Measurements from ENCODE around the gene ABHD6. TPM values are rescaled to one million over a fixed set of nuclear protein-coding genes. Genes with fewer than 3 reads are reported as not detected.

ABHD6 gene
- total and polyA plus RNA-seq, 2 donors (not counting 3 experiments of a cell fraction or from before 2014, with no cell fraction given), result 5.8 to 7.5 TPM

DNA sequence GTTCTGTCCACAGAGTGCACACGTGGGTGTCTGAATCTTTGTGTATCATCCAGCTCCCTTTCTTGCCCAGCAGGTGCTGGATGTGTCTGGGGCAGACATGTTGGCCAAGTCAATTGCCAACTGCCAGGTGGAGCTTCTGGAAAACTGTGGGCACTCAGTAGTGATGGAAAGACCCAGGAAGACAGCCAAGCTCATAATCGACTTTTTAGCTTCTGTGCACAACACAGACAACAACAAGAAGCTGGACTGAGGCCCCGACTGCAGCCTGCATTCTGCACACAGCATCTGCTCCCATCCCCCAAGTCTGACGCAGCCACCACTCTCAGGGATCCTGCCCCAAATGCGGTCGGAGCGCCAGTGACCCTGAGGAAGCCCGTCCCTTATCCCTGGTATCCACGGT lies 55.9 kb downstream of the ABHD6 start:
- FAIRE-seq, result no peak
- ChIA-PET CTCF (interaction anchor here (1.6 to 4.9 kb wide), 3 partner anchors 13 to 106 kb away, joined by 5 to 28 read pairs (median 24); partner anchors contain the start of genes HTD2 and RPP14), POLR2A (no interaction called here)
- Histone ChIP-seq H3K4me1 (ENCODE audit: control insufficient read depth, extremely low read depth, insufficient read depth, low read length) (no peaks in the 10 kb centered on the region), H2AFZ (ENCODE audit: low read depth, low read length) (no peak overlapping the region), H3K27ac (ENCODE audit: insufficient read depth, low read depth, low read length) (no peak overlapping the region), H3K9me1 (replicated peaks; ENCODE audit: control insufficient read depth, extremely low read depth, insufficient read depth, low read length) (no peaks in the 10 kb centered on the region), H3K4me3 (replicated peaks in 1 of 3; ENCODE audit: insufficient read depth in 1 of 3, low read depth in 1 of 3, low read length in 3 of 3) (no peak overlapping the region), H3K9me3 (replicated peaks; ENCODE audit: control insufficient read depth, insufficient read depth, low read length) (no peaks in the 10 kb centered on the region), H4K20me1 (replicated peaks; ENCODE audit: control insufficient read depth, extremely low read depth, insufficient read depth, low read length) (no peaks in the 10 kb centered on the region), H3K36me3 (ENCODE audit: control insufficient read depth in 2 of 2, extremely low read depth in 1 of 2, insufficient read depth in 2 of 2, low read length in 2 of 2) (no peaks in the 10 kb centered on the region), H3K27me3 (ENCODE audit: control insufficient read depth in 2 of 2, insufficient read depth in 2 of 2, low read length in 2 of 2) (peaks cover 0 to 4% of the 10 kb centered on the region in 2 experiments), H3K79me2 (ENCODE audit: control insufficient read depth, insufficient read depth, low read length) (no peaks in the 10 kb centered on the region), H3K9ac (replicated peaks; ENCODE audit: extremely low read depth, insufficient read depth, low read length) (no peak overlapping the region), H3K4me2 (ENCODE audit: insufficient read depth, low read length) (no peak overlapping the region)
- dilution Hi-C loops (cut with MboI; ENCODE audit: extremely low pct_ligation_motif_present, low sequenced_read_pairs), result no loop called here
- TF ChIP-seq, protein P1, sequence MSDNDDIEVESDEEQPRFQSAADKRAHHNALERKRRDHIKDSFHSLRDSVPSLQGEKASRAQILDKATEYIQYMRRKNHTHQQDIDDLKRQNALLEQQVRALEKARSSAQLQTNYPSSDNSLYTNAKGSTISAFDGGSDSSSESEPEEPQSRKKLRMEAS (IDR thresholded peaks at IDR 0.05; ENCODE audit: insufficient read depth, insufficient read length), result no peak
- TF ChIP-seq POLR2AphosphoS5 (IDR thresholded peaks at IDR 0.05; ENCODE audit: insufficient read depth, low read depth, low read length) (no peak), JUN (IDR thresholded peaks at IDR 0.05; ENCODE audit: borderline replicate concordance, insufficient read depth, insufficient read length, low read depth) (no peak), EZH2 (IDR thresholded peaks at IDR 0.05; ENCODE audit: borderline replicate concordance, low read depth, low read length, severe bottlenecking) (no peak), FOS (IDR thresholded peaks at IDR 0.05; ENCODE audit: borderline replicate concordance, insufficient read depth, low read length) (no peak)
- intact Hi-C loops (cut with micrococcal nuclease), result no loop called here
- no peak for DNase-seq (ENCODE audit: low read depth, low spot score)
- BruUV-seq (replicated peaks), result no TSS peak

GRCh38 chr3:58296269-58296668 lies 58.7 kb downstream of the ABHD6 start:
- dilution Hi-C loops (cut with MboI; ENCODE audit: extremely low pct_ligation_motif_present, low sequenced_read_pairs), result no loop called here
- CTCF ChIA-PET, result interaction anchor here (1.0 to 10.0 kb wide), 5 partner anchors 9 to 118 kb away, joined by 3 to 369 read pairs (median 4); partner anchors contain the start of genes ABHD6, HTD2 and RPP14
- Histone ChIP-seq H3K9ac (replicated peaks; ENCODE audit: extremely low read depth, insufficient read depth, low read length) (no peak overlapping the region), H3K4me1 (ENCODE audit: control insufficient read depth, extremely low read depth, insufficient read depth, low read length) (no peaks in the 10 kb centered on the region), H3K36me3 (ENCODE audit: control insufficient read depth in 2 of 2, extremely low read depth in 1 of 2, insufficient read depth in 2 of 2, low read length in 2 of 2) (no peaks in the 10 kb centered on the region), H4K20me1 (replicated peaks; ENCODE audit: control insufficient read depth, extremely low read depth, insufficient read depth, low read length) (no peaks in the 10 kb centered on the region), H3K27ac (ENCODE audit: insufficient read depth, low read depth, low read length) (no peak overlapping the region), H3K79me2 (ENCODE audit: control insufficient read depth, insufficient read depth, low read length) (no peaks in the 10 kb centered on the region), H3K4me2 (ENCODE audit: insufficient read depth, low read length) (no peak overlapping the region), H2AFZ (ENCODE audit: low read depth, low read length) (no peak overlapping the region), H3K27me3 (ENCODE audit: control insufficient read depth in 2 of 2, insufficient read depth in 2 of 2, low read length in 2 of 2) (peaks cover 2 to 4% of the 10 kb centered on the region in 2 experiments), H3K9me1 (replicated peaks; ENCODE audit: control insufficient read depth, extremely low read depth, insufficient read depth, low read length) (no peaks in the 10 kb centered on the region), H3K9me3 (replicated peaks; ENCODE audit: control insufficient read depth, insufficient read depth, low read length) (no peaks in the 10 kb centered on the region), H3K4me3 (replicated peaks in 1 of 3; ENCODE audit: insufficient read depth in 1 of 3, low read depth in 1 of 3, low read length in 3 of 3) (no peak overlapping the region)
- TF ChIP-seq JUN (IDR thresholded peaks at IDR 0.05; ENCODE audit: borderline replicate concordance, insufficient read depth, insufficient read length, low read depth), result no peak
- no peak for TF ChIP-seq POLR2AphosphoS5 (IDR thresholded peaks at IDR 0.05; ENCODE audit: insufficient read depth, low read depth, low read length)
- no peak for TF ChIP-seq MYC (IDR thresholded peaks at IDR 0.05; ENCODE audit: low read depth, low read length)
- TF ChIP-seq, protein P1 (IDR thresholded peaks at IDR 0.05; ENCODE audit: insufficient read depth, insufficient read length), result no peak
- TF ChIP-seq FOS (IDR thresholded peaks at IDR 0.05; ENCODE audit: borderline replicate concordance, insufficient read depth, low read length), result no peak
- TF ChIP-seq GATA2 (IDR thresholded peaks at IDR 0.05; ENCODE audit: insufficient read depth, insufficient read length, low read depth, low read length), result no peak
- DNase-seq (ENCODE audit: low read depth, low spot score), result no peak
- intact Hi-C loops (cut with micrococcal nuclease), result no loop called here
- POLR2A ChIA-PET, result no interaction called here
- BruUV-seq (replicated peaks), result no TSS peak
- no peak for FAIRE-seq
